ENCODE data around the gene ZMYM3.

- TF ChIP-seq CTCF (IDR thresholded peaks at IDR 0.05): no peak
- no peak for TF ChIP-seq POLR2A (IDR thresholded peaks at IDR 0.05)
Measured at GRCh38 chrX:71285929-71286328, 32.0 kb upstream of the ZMYM3 start.
